ENCODE results near the gene EXOC4. TPM values are rescaled to one million over a fixed set of nuclear protein-coding genes. Genes with fewer than 3 reads are reported as not detected.

EXOC4 gene
- total RNA-seq, 1 donor from 2014 or later, result 94.0 TPM

DNA sequence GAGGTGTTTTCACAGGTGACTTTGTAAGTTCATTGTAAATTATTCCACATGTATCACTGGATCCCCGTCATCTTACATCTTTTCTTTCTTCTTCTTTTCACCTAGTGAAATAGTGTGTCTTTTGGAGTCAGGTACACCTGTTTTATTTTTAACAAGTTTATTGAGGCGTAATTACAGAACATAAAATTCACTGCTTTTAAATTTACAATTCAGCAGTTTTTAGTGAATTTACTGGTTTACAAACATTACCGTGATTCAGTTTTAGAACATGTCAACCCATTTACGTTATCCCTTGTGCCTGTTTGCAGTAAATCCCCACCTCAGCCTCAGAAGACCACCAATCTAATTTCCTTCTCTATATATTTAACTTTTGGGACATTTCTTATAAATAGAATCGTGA, 256.9 kb downstream of the EXOC4 start:
- no peaks in the 10 kb centered on the region for H3K27me3 Mint-ChIP-seq (ENCODE audit: unreplicated experiment)
- no peaks in the 10 kb centered on the region for H3K4me1 Mint-ChIP-seq (ENCODE audit: unreplicated experiment)
- H3K9me3 Mint-ChIP-seq (ENCODE audit: unreplicated experiment), result no peaks in the 10 kb centered on the region
- no peak overlapping the region for H3K4me3 Mint-ChIP-seq (ENCODE audit: unreplicated experiment)
- no peaks in the 10 kb centered on the region for H3K36me3 Mint-ChIP-seq (ENCODE audit: low read depth, unreplicated experiment)
- TF ChIP-seq, protein P1, sequence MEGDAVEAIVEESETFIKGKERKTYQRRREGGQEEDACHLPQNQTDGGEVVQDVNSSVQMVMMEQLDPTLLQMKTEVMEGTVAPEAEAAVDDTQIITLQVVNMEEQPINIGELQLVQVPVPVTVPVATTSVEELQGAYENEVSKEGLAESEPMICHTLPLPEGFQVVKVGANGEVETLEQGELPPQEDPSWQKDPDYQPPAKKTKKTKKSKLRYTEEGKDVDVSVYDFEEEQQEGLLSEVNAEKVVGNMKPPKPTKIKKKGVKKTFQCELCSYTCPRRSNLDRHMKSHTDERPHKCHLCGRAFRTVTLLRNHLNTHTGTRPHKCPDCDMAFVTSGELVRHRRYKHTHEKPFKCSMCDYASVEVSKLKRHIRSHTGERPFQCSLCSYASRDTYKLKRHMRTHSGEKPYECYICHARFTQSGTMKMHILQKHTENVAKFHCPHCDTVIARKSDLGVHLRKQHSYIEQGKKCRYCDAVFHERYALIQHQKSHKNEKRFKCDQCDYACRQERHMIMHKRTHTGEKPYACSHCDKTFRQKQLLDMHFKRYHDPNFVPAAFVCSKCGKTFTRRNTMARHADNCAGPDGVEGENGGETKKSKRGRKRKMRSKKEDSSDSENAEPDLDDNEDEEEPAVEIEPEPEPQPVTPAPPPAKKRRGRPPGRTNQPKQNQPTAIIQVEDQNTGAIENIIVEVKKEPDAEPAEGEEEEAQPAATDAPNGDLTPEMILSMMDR (IDR thresholded peaks at IDR 0.05; ENCODE audit: unreplicated experiment), result no peak
- DNase-seq (ENCODE audit: low spot score), result no peak
- no peak overlapping the region for H3K27ac Mint-ChIP-seq (ENCODE audit: unreplicated experiment)

DNA sequence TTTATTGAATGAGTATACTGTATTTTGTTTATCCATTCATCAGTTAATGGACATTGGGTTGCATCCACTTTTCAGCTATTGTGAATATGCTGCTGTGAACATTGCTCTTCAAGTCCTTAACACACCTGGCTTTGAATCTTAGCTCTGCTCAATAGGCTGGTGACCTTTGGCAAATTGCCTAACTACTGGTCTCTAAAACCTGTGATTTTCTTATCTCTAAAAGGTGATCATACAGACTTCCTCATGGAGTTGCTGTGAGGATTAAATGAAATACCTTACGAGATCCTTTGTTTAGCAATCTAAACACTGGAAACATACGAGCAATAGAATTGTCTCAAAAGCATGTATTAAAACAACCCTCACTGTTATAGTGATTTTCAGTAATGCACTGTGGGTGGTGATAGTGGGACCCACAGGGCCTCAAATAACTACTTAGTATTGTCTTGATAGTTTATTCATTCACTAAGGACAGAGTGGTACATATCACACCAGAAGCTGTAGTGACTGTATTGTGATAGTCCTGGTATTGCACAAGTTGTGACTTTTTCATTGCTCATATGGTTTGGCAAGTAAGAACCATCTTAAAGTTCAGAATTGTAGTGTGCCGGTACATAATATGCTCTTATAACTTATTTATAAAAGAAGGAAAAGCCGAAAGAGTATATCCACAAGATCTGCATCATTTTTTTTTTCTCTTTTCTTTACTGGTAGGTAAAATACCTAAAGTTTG, 257.6 kb downstream of the EXOC4 start:
- Mint-ChIP-seq H3K27ac (ENCODE audit: unreplicated experiment) (no peak overlapping the region), H3K4me1 (ENCODE audit: unreplicated experiment) (no peaks in the 10 kb centered on the region), H3K27me3 (ENCODE audit: unreplicated experiment) (no peaks in the 10 kb centered on the region), H3K9me3 (ENCODE audit: unreplicated experiment) (no peaks in the 10 kb centered on the region), H3K36me3 (ENCODE audit: low read depth, unreplicated experiment) (no peaks in the 10 kb centered on the region), H3K4me3 (ENCODE audit: unreplicated experiment) (no peak overlapping the region)
- DNase-seq (ENCODE audit: low spot score), result no peak
- TF ChIP-seq, protein P1 (IDR thresholded peaks at IDR 0.05; ENCODE audit: unreplicated experiment), result no peak

DNA sequence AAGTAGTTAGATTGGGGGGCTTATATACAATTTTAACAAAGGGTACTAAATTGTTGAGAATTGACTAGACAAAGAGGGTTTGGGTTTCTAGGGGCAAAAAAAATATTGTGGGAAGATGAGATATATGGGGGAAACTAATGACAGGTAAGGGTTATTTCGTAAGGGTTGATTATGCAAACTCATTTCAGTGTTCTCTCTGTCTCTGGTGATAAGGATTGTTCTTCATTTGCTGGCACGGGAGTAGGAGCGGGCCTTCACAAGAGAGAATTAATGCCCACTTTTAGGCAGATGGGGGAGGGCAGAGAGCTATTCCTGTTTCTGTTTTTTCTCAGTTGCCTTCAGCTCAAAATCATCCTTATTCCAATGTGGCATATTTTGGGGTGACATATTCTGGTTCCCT, 258.4 kb downstream of the EXOC4 start:
- no peaks in the 10 kb centered on the region for H3K9me3 Mint-ChIP-seq (ENCODE audit: unreplicated experiment)
- no peak for DNase-seq (ENCODE audit: low spot score)

DNA sequence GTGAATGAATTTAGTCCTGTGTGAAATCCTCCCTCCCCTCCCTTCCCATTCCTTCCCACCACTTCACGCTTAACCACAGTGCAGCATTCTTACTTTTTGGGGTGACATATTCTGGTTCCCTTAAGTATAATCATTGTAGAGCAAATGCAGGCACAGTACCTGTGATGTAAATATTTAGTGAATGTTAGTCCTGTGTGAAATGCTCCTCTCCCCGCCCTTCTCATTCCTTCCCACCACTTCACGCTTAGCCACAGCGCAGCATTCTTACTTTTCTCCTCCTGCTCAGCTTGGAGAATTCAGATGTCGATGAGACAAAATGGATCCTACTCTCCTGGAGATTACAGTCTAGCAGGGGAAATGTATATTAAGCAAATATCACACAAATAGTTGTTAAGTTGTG, 258.8 kb downstream of the EXOC4 start:
- Mint-ChIP-seq H3K27me3 (ENCODE audit: unreplicated experiment) (no peaks in the 10 kb centered on the region), H3K36me3 (ENCODE audit: low read depth, unreplicated experiment) (no peaks in the 10 kb centered on the region), H3K4me1 (ENCODE audit: unreplicated experiment) (no peaks in the 10 kb centered on the region), H3K4me3 (ENCODE audit: unreplicated experiment) (no peak overlapping the region), H3K27ac (ENCODE audit: unreplicated experiment) (no peak overlapping the region), H3K9me3 (ENCODE audit: unreplicated experiment) (no peaks in the 10 kb centered on the region)
- DNase-seq (ENCODE audit: low spot score), result no peak
- TF ChIP-seq, protein P1 (IDR thresholded peaks at IDR 0.05; ENCODE audit: unreplicated experiment), result no peak

More for the DNA sequence above, 258.4 kb downstream of the EXOC4 start:
- TF ChIP-seq, protein P1 (IDR thresholded peaks at IDR 0.05; ENCODE audit: unreplicated experiment), result no peak
- no peaks in the 10 kb centered on the region for H3K27me3 Mint-ChIP-seq (ENCODE audit: unreplicated experiment)
- no peaks in the 10 kb centered on the region for H3K36me3 Mint-ChIP-seq (ENCODE audit: low read depth, unreplicated experiment)
- no peak overlapping the region for H3K27ac Mint-ChIP-seq (ENCODE audit: unreplicated experiment)
- no peaks in the 10 kb centered on the region for H3K4me1 Mint-ChIP-seq (ENCODE audit: unreplicated experiment)
- H3K4me3 Mint-ChIP-seq (ENCODE audit: unreplicated experiment), result no peak overlapping the region

DNA sequence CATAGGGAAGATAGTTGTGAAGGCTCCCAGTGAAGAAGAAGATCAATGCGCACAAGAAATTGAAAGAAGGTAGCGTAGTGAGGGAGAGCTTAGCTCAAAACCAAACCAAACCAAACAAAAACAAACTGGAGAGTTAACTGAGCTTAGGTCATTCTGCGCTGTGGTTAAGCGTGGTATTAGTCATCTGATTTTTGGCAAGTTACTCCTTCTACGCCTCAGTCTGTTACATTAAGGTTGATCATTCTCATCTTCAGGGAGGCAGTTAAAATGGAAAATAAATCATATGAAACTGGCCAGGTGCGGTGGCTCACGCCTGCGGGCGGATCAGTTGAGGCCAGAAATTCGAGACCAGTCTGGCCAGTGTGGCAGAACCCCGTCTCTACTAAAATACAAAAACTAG, 259.7 kb downstream of the EXOC4 start:
- Mint-ChIP-seq H3K36me3 (ENCODE audit: low read depth, unreplicated experiment) (no peaks in the 10 kb centered on the region), H3K4me1 (ENCODE audit: unreplicated experiment) (no peaks in the 10 kb centered on the region), H3K27me3 (ENCODE audit: unreplicated experiment) (no peaks in the 10 kb centered on the region), H3K4me3 (ENCODE audit: unreplicated experiment) (no peak overlapping the region), H3K27ac (ENCODE audit: unreplicated experiment) (no peak overlapping the region), H3K9me3 (ENCODE audit: unreplicated experiment) (no peaks in the 10 kb centered on the region)
- no peak for DNase-seq (ENCODE audit: low spot score)
- TF ChIP-seq, protein P1 (IDR thresholded peaks at IDR 0.05; ENCODE audit: unreplicated experiment), result no peak
